GM21367 (cell line): ENCODE data around the gene PRDM2.
A peak's percentile ranks its signal among the peaks of the same experiment; 100 is the strongest.

Experiments
- ATAC-seq: cut with Tn5 transposase; IDR thresholded peaks from one replicate; pipeline ENCODE4 v1.9.1; 2021; ENCODE audit not compliant: unreplicated experiment

Gene PRDM2

GRCh38 chr1:13732971-13733667, 33.1 kb downstream of the PRDM2 start:
- no peak for ATAC-seq

GRCh38 chr1:13733711-13734110, 33.7 kb downstream of the PRDM2 start:
- ATAC-seq: no peak

- ATAC-seq: no peak
These were observed 35.4 kb downstream of the PRDM2 start for GRCh38 chr1:13735168-13735930.

- no peak for ATAC-seq
These were observed 37.4 kb downstream of the PRDM2 start for GRCh38 chr1:13737398-13737797.

- ATAC-seq: no peak
These were observed 46.4 kb downstream of the PRDM2 start for GRCh38 chr1:13746342-13746741.

DNA sequence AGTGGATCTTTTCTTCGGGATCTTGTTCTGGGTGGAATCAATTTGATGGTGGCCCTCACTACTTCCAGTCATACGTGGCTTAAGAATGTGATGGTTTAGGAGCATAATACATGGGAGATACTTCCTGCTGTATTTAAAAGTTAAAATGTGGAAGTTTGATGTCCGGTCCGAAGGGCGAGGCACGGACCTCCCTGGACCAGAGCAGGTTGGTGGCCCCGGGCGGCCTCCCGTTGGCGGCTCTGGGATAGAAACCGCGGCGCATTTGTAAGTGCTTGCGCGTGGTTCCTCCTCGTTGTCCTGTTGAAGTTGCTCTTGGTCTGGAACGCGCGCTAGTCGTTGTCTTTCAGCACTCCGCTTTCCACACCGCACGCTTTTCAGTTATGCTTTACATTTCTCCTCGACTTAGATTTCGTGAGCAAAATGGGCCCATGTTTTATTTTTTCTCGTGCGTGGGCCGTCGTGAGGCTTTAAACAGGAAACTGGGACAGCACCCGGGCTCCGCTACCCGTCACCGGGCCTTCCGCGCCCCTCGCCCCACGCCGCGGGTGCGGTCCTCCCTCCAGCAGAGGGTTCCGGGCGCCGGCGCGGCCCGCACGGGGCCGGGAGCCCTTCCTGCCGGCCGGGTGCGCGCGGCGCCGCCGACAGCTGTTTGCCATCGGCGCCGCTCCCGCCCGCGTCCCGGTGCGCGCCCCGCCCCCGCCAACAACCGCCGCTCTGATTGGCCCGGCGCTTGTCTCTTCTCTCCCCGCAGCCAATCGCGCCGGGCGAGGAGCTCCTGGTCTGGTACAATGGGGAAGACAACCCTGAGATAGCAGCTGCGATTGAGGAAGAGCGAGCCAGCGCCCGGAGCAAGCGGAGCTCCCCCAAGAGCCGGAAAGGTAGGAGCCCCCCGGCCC, 48.9 kb downstream of the PRDM2 start:
- ATAC-seq: peak; percentile 60

- ATAC-seq: peak; percentile 19
These were observed 49.8 kb downstream of the PRDM2 start for GRCh38 chr1:13749543-13750341.

DNA sequence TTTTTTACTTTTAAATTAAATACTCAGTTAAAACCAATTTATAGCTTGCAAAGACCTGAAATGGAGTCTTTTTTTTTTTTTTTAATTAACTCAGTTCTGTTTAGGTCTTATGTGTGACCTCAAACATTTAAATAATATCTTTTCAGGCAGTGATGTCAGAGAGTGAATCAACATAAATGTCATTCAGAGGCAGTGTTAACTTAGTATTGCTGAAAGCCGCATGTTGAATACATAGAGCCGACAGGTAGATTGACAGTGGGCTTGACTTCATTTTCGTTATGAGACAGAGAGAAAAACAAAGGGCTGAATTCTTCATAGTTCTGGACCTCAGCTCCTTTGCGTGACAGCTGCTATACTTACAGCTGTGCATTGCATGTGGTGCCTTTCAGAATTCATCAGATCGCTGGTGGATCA, 51.5 kb downstream of the PRDM2 start:
- no peak for ATAC-seq

DNA sequence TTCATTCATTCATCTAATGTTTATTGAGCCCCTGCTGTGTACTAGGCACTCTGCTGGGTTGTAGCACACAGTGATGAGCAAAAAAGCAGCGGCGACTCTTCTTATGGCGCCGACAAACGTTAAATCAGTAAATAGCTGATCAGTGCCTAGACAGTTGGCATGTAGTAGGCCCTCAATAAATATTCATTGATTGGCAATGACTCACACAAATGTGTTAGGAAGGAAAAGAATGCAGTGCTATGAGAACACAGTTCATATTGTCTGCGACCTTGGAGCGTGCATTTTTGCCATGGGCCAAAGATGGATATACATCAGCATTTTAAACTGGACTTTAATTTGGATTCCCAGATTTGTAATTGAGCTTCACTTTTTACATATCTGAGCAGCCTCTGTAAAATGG, 52.0 kb downstream of the PRDM2 start:
- no peak for ATAC-seq

- no peak for ATAC-seq
These were observed 52.9 kb downstream of the PRDM2 start for GRCh38 chr1:13752852-13753251.

- peak; percentile 34 for ATAC-seq
These were observed 53.8 kb downstream of the PRDM2 start for GRCh38 chr1:13753636-13754402.

- no peak for ATAC-seq
These were observed 54.6 kb downstream of the PRDM2 start for GRCh38 chr1:13754510-13755103.

GRCh38 chr1:13756557-13757315, 56.7 kb downstream of the PRDM2 start:
- ATAC-seq: no peak

- no peak for ATAC-seq
These were observed 57.7 kb downstream of the PRDM2 start for GRCh38 chr1:13757693-13758092.

GRCh38 chr1:13759072-13759471, 59.1 kb downstream of the PRDM2 start:
- no peak for ATAC-seq

GRCh38 chr1:13760340-13760739, 60.4 kb downstream of the PRDM2 start:
- ATAC-seq: no peak

DNA sequence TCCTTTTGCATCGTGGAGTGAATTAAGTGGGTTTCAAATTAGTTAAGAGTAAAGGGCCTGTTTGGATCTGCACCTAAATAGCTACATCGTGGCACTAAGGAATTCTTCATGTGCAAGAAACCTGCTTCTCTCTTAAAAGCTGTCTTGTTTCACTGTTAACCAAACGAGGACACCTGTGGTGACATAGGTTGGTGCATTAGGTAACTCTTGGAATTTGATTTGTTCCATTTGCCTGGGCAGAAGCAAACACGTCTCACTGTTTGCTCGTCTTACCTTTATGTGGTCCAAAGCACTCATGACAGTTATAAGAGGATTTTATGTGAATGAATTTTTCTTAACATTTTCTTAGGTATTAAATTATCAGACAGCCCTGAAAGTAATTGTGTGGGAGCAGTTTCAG, 60.9 kb downstream of the PRDM2 start:
- ATAC-seq: no peak

- ATAC-seq: no peak
These were observed 61.9 kb downstream of the PRDM2 start for GRCh38 chr1:13761883-13762282.

- no peak for ATAC-seq
These were observed 62.7 kb downstream of the PRDM2 start for GRCh38 chr1:13762642-13763041.
